NCI-H2227 (cell line): ENCODE measurements around the gene SEPTIN7.
"Not testable (repeated sequence)": the region's sequence is repeated elsewhere in the genome, so short reads cannot be mapped to it uniquely, and the experiment has no call there.

Experiments used
- DNase-seq: peaks from one replicate; lab custom pipeline; 2025; ENCODE audit not compliant: unreplicated experiment; lab: John Stamatoyannopoulos, UW

Gene SEPTIN7

GRCh38 chr7:35800718-35801391 is at the start of gene SEPTIN7:
SEPTIN7 (plus strand) TSS chr7:35801057; CDS start chr7:35801210, 153 bp downstream.
- DNase-seq: peak; percentile 98

GRCh38 chr7:35752742-35753141 is 48.1 kb upstream of the SEPTIN7 start:
- no peak for DNase-seq

- no peak for DNase-seq
Observed at GRCh38 chr7:35753761-35754603, 46.9 kb upstream of the SEPTIN7 start.

GRCh38 chr7:35754741-35755140 is 46.1 kb upstream of the SEPTIN7 start:
- DNase-seq: no peak

- no peak for DNase-seq
Observed at GRCh38 chr7:35755711-35756110, 45.1 kb upstream of the SEPTIN7 start.

- DNase-seq: not testable (repeated sequence)
Observed at GRCh38 chr7:35756453-35756852, 44.4 kb upstream of the SEPTIN7 start.

GRCh38 chr7:35757574-35757973 is 43.3 kb upstream of the SEPTIN7 start:
- DNase-seq: no peak

- DNase-seq: no peak
Observed at GRCh38 chr7:35758421-35758820, 42.4 kb upstream of the SEPTIN7 start.

GRCh38 chr7:35760143-35760745 is 40.6 kb upstream of the SEPTIN7 start:
- no peak for DNase-seq

- DNase-seq: no peak
Observed at GRCh38 chr7:35761871-35762677, 38.8 kb upstream of the SEPTIN7 start.

- no peak for DNase-seq
Observed at GRCh38 chr7:35762781-35763180, 38.1 kb upstream of the SEPTIN7 start.

GRCh38 chr7:35768346-35768745 is 32.5 kb upstream of the SEPTIN7 start:
- DNase-seq: no peak

GRCh38 chr7:35771776-35772175 is 29.1 kb upstream of the SEPTIN7 start:
- DNase-seq: no peak

GRCh38 chr7:35773994-35774393 is 26.9 kb upstream of the SEPTIN7 start:
- DNase-seq: no peak

GRCh38 chr7:35776686-35777085 is 24.2 kb upstream of the SEPTIN7 start:
- no peak for DNase-seq

GRCh38 chr7:35777121-35777520 is 23.7 kb upstream of the SEPTIN7 start:
- no peak for DNase-seq

- no peak for DNase-seq
Observed at GRCh38 chr7:35780070-35780469, 20.8 kb upstream of the SEPTIN7 start.

- no peak for DNase-seq
Observed at GRCh38 chr7:35781200-35781701, 19.6 kb upstream of the SEPTIN7 start.

GRCh38 chr7:35781767-35782515 is 18.9 kb upstream of the SEPTIN7 start:
- DNase-seq: no peak

- no peak for DNase-seq
Observed at GRCh38 chr7:35784332-35784731, 16.5 kb upstream of the SEPTIN7 start.
